ENCODE measurements around the gene NHLRC4.

- TF ChIP-seq CTCF (IDR thresholded peaks at IDR 0.05) (no peak), POLR2A (IDR thresholded peaks at IDR 0.05) (no peak), POLR2AphosphoS5 (IDR thresholded peaks at IDR 0.05) (no peak)
These were observed 36.5 kb upstream of the NHLRC4 start for GRCh38 chr16:530111-530817.
